NCI-H1930 (cell line): ENCODE measurements around the gene APRT.

Source experiments
- DNase-seq, 2 experiments: peaks; one replicate each; lab custom pipeline; 2025; lab: John Stamatoyannopoulos, UW

Gene APRT

DNA sequence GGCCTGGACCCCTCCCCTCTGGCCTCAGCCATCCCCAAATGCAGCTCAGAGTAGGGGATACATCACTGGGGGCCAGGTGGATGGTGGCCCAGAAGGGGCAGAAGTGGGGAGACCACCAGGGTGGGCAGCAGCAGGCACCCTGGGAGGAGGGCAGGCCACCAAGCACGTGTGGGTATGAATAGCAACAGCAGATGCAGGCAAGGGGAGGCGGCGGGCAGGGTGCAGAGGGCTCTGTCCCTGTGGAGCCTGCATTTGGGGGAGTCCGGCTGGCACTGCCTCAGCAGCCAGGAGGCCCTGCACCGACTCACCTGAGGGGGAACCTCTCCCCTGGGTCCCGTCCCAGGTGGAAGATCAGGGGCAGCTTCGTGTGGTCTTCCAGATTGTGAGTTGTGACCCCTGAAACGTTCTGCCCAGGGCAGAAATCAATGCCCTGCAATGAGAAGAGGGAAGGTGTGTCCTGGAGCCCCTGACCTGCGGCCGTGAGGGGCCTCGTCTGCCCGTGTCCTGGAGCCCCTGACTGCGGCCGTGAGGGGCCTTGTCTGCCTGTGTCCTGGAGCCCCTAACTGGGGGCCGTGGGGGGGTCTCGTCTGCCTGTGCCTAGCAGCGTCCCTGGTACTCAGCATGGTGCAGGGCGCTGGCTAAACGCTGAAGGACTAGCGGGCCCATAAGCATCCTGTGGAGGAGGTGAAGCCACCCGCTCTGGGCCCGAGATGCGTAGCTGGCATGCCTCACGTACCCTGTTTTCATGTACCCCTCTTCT is 10.7 kb upstream of the APRT start:
- DNase-seq: no peak

DNA sequence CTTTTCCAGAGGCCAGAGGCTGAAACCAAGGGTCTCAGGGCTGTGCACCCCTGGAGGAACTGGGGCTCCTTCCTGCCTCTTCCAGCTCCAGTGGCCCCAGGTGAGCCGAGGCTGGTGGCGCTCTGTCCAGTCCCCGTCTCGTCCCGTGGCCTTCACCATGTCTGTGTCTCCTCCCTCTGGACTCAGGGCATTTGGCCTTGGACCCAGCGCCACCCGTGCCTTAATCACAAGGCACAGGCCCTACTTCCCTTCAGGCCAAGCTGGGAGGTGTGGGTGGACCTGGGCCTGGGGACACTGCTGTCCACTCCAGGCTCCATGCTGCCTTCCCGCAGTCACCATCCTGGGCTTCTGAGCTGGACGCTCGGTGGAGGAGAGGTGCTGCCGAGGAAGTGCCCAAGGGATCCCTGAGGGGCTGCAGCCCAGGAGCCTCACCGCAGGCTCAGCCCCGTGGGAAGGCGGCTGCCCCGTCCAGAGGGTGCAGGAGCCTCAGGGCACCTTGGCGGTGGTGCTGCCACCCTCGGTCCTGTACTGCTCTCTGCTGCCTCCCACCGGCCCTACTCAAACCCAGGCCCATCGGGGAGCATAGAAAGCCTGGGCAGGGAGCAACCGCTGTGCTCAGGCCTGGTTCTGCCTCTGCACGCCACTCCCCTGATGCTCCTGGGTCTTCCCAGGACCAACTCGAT is 9.6 kb upstream of the APRT start:
- no peak for DNase-seq

DNA sequence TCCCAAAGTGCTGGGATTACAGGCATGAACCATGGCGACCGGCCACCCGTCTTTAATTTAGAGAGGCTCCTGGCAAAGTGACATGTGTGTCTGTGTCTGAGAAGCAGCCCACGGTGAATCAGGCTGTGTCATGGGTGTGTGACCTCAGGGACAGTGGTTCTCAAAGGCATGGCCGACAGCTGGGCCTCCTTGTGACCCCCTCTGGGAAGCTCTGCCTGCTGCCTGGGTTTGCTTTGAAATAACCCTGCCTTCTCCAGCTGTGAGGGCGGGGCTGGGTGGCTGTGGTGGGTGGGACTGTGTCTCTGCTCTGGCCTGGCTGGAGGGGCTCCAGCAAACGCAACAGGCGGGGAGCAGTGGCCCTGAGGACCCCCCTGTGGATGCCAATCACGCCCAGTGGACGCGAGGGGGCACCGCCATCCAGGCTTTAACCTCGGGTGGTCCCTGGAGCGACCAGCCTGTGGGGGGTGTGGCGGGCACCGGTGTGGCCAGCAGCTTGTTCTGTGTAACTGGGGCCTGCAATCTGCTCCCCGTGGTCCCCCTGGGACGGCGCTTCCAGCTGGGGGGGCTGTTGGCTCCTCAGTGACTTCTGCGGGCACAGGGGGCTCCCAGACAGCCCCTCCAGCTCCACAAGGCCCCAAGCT is 8.8 kb upstream of the APRT start:
- no peak for DNase-seq

DNA sequence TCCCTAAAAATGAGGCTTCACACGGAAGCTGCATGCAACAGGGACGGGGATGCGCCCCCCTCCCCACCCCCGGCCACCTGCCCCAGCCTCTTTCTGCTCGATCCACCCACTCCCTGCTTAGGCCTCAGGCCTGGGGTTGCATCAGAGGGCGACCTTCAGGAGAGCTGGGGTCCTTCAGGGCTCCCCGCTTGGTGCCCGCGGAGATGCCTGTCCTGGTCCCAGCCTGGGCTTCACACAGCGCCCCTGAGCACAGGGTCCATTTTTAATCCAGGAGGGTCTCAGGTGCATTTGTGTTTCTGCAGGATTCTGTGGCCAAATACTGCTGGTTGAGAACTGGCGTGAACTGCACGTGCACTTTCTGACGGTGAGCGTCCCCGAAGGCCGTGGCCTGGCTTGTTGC is 7.4 kb upstream of the APRT start:
- DNase-seq: no peak

DNA sequence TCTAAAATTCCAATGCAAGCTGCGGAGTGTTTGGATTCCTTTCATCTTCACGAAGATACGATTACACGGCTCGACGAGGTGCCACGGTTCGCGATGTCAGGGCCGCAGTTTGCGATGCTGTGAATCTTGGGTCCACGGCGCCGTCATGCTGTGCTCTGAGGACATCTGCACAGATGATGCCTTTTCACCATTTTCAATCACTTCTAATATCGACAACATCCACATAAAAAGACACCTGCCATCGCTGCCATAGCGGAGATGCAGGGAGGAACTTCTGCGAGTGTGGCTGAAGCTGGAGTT is 6.8 kb upstream of the APRT start:
- no peak for DNase-seq

DNA sequence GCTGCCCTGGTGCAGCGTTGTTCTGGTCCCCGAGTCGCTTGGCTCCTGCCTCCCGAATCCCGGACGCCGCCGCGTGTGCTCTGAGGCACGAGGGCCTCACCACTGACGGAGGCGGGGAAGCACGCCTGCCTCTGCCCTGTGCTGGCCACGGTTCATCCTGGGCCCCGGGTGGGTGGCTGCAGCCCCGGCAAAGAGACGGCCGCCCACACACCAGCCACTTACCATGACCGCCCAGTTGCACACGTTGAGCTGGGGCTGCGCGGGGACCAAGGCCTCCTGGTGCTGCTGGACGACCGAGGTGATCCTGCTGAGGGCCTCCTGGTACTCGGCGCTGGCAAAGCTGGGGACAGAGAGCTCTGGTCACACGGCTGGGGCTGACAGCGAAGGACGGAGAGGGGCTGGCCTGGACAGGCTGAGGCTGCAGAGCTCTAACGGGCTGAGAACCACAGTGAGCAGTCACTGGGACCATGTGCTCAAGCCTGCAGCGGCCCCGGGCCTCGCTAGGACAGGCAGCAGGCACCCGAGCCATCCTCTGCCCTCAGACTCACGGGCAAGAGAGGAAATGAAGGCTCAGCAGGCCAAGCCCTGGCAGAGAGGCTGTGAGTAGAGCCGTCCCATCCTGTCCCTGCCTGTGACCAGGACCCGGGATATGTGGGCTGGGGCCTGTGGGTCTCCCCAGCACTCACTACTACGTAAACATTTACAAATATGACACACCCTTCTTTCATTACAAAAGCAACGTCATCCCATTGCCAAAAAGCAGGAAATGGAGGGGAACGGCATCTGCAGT is 6.3 kb upstream of the APRT start:
- no peak for DNase-seq

DNA sequence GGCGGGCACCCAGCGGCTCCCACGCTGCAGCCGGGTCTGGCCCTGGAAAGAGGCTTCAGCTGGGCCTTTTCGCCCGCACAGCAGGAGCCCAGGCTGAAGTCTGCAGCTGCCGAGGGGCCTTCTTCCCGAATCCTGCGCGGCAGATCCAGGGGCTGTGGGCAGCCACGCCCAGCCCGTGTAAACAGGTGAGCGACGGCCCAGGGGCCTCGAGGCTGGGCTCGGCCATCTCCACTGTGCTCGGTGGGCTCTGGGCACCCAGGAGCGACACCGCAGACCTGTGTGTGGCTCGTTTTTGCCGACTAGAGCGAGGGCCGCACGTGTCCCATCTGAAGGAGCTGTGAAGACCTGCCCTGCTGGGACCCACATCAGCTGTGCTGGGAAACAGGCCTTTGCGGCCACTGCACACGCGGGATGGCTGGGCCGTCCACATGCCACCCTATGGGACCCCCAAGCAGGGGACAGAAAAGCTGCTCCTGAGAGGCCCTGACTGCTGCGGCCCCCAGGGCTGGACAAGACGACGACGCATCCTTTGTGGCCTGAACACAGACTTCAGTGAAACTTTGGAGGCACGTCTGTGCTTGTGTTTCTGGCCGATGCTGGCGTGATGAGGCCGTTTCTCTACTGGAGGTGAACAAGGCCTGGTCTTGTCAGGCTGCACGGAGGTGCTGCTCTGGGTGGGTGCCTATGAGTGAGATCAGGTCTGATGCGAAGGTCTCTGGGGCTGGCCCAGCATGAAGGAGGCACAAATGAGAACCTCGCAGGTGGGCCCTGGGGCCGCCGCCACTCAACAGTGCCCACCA is 5.2 kb upstream of the APRT start:
- no peak for DNase-seq

DNA sequence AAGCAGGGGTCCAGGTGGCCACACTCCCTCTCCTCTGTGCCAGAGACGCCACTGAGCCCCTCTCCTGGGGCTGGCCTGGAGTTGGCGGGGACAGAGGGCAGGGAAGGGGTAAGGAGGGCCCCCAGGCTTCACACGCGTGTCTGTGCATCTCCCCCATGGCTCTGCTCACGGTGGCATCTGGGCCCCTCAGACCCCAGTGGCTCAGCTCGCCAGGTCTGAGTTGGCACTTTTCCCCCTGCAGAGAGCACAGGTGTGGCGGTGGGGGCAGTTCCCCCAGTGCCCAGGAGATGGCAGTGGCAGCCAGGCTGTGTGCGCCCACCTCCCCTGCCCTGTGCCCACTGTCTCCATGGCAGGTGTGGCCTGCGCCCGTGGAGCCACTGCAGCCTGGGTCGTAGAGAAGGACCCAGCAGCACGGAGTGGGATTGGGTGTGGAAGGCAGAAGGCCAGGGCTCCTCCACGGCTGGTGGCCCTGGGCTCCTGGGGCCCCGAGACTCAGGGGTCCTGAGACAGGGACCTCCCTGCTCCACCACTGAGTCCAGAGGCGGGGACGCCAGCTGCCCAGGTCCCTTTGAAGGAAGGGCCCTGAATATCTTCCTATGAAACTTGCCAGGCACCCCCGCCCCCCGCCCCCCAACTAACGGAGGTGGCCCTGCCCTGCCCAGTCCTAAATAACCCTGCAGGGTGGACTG is 4.3 kb upstream of the APRT start:
- peak in 1 of 2 experiments; percentile 4 for DNase-seq

DNA sequence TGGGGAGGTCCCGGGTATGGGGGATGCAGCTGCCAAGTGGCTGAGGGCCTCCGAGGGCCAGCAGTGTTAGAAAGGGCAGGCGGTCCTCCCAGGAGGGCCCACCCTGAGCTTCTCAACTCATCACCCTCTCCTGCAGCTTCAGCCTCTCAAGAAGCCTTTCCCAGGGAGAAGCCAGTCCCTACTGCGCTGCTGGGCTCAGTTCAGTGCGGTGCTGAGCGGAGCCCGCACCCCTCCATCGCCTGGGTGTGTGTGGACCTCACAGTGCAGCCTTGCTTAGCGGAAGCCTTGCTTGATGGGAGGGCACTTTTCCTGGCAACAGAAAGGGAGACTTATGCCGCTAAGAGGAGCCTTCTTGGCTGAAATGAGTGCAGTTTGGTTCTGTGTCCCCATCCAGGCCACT is 3.5 kb upstream of the APRT start:
- no peak for DNase-seq

DNA sequence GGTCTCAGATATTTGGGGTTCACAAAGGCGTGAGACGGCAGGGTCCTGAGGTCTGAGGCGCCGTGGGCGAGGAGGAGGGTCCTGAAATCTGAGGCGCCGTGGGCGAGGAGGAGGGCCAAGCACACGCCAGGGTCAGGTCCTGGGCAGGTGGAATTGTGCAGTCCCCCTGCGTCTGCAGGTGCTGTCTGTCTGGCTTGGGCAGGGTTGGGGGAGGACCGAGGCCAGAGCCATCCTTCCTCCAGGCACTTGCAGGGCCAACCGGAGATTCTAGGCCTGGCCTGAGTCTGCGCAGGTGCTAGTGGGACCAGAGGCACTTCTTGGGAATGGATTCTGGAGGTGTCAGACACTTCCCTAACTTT is 2.4 kb upstream of the APRT start:
- DNase-seq: no peak

DNA sequence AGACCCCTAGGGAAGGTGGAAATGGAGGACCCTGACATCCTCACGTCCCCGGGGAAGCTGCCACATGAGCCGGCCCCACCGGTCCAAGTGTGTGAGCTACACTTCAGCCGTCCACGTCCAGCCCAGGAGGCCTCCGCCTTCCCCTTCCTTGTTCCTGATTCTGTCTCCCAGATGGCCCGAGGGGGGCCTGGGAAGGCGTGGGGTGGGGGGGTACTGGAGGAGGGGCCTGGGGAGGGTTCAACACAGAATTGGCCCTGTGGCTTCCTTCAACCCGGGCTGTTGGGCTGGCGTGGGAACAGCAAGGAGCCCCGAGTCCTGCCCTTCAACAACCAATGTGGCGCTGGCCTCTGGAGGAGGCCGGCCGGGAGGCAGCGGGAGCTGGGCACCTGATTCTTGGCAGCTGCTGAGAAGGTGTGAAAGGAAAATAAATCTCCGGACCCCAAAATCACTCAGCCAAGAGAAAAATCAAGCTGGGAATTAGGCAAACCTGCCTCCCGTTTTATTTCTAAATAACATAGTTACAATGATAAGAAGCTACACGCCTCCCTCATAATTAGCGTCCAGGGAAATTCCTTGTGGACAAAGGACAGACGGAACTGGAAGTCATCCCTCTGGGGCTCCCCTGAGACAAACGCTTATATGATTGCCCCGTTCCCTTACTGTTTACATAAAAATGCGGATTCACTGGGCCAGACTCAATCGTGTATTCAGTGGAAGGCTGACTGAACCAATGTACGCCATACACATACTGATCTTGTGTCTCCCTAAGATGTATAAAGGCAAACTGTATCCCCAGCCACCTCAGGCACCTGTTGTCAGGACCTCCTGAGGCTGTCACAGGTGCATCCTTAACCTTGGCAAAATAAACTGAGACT is 1.8 kb upstream of the APRT start:
- no peak for DNase-seq

DNA sequence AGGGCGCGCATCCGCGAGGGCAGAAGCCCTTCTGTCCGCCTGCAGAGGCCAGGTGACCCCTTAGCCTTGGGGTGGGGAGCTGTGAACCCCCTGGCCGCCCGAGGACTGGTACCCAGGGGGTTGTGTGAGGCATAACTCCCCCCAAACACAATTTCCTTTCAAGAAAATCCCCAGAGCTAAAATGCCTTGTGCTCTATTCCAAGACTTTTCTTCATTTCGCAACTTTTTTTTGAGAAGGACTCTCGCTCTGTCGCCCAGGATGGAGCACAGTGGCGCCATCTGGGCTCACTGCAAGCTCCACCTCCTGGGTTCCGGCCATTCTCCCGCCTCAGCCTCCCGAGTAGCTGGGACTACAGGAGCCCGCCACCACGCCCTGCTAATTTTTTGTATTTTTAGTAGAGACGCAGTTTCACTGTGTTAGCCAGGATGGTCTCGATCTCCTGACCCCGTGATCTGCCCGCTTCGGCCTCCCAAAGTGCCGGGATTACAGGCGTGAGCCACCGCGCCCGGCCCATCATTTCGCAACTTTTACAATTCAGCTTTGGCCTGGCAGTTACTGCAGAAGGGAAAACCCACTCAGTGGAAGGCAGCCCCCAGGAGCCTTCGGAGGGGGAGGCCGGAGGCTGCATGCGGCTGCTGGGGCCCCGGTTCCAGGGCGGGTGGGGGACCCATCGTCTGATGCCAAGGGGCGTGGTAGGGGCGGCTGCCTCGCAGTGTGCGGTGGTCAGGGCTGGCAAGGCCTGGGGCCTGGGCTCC is 963 bp upstream of the APRT start:
- DNase-seq: no peak

DNA sequence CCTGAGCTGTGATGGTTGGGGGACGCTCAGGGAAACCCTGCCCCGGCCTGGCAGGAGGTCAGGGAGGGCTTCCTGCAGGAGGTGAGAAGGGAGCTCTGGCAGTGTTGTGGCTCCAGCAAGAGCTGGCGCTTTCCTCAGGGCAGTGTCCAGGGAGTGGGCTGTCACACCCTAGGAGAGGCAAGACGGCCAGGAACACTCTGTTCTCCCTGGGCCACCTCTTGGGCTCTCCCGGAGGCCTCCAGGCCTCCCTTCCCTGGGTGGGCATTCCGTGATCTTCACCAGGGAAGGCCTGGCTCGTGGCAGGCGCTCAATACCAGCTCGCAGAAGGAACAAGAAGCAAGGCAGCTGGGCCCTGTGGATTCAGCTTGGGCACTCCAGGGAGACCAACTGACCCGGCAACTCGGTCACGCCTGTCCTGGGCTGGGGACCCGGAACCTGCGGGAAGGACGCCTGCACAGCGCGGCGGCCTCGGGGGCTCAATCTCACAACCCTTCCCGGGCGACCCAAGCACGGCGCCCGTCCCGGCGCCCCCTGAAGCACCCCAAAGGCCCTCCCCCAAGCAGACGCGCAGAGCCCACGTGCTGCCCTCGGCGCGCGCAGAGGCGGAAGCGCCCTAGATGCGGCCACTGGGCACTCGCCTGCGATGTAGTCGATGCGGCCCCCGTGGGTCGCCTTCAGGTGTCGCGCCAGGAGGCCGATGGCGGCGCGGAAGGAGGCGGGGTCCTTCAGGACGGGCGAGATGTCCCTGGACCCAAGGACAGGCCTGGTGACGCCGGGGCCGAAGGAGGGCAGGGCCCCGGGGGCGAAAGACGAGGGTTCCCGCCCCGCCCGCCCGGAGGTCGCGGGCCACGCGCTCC is 588 bp downstream of the APRT start:
- DNase-seq: peak; percentile 49 to 72

DNA sequence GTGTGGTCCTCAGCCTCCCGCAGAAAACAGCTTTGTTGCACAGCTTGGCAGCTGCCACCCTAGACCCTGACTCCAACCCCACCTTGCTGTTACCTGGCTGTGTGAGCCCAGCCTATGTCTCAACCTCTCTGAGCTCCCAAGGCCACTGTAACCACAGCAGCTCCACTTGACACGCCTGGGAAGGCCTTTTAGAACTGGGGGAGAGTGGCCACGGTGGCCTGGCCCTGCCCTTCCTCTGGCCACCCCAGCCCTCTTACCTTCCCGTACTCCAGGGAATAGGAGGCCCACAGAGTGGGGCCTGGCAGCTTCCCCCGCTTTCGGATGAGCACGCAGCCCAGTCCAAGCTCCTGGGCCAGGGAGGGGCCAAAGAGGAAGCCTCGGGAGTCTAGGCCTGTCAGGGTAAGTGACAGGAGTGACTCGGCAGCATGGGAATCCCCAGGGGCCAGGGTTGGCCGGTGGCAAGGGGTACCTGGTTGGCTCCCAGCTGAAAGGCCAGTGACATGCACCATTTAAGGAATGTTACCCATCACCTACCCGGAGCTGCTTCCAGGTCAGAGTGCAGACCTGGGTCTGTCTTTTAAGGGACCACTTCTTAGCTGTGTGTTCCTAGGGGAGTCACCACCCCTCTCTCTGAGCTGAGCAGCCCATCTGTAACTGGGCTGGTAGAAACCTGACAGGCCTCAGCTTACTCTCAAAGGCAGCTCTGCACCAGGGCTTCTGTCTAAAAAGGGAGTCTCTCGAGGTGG is 1.4 kb downstream of the APRT start:
- DNase-seq: no peak

DNA sequence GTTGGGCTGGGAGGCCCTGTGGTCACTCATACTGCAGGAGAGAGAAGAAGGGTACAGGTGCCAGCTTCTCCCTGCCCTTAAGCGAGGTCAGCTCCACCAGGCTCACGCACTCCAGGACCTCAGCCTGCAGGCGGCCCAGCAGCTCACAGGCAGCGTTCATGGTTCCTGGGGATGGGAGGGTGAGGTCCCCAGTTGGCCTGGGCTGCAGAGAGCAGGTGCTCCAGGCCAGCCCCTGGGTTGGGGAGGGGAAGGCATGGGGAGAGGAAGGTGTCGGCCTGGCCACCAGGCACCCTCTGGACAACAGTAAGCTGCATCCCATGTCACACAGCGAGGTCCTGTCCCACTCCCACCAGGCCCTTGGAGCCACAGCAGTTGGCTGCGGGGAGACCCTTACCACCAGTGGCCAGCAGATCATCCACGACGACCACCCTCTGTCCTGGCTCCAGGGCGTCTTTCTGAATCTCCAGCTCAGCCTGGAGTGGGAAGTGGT is 2.0 kb downstream of the APRT start:
- no peak for DNase-seq

DNA sequence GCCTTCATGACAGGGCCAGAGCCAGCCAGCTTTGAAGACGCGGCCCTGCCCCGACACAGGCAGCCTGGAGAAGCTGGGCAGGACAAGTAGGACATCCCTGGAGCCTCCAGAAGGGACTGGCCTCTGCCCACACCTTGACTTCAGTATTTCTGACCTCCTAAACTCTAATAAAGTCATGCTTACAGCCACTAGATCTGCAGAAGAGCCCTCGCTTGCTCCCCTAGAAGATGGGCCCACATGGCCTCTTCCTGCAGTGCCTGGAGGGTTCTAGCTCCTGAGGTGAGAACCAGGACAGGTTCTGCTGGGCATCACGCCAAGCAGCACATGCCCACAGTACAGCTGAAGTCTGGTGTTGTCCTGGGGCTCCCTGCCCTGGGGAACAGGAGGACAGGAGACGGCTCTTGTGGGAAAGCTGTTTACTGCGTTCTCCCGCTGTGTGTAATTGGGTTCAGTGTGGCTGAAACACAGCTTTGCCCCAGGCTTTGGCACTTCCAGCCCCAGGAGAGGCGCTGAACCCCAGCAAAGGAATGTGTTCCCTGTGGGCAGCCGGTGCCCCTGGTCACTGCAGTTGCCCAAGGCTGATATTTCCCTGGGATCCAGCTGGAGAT is 2.6 kb downstream of the APRT start:
- DNase-seq: no peak
